OCI-LY7 (cell line): ENCODE measurements around the gene PKHD1.

Experiments used
- EZH2phosphoT487 ChIP-seq: fragments of 200-600 bp; sonication (generic); IDR thresholded peaks from 2 replicates; pipeline ENCODE4 v1.6.1; 2018; ENCODE audit warnings: low read depth, borderline replicate concordance, mild to moderate bottlenecking, mixed run types, antibody characterized with exemption, low read length, moderate library complexity, mixed read lengths
- TF ChIP-seq, protein P1 (sequence below): fragments of 200-600 bp; sonication (generic); conservative IDR thresholded peaks from 2 replicates; pipeline ENCODE4 v1.5.1; 2014; ENCODE audit warnings: mild to moderate bottlenecking, antibody characterized with exemption, low read length, moderate library complexity, mixed read lengths

DNA sequence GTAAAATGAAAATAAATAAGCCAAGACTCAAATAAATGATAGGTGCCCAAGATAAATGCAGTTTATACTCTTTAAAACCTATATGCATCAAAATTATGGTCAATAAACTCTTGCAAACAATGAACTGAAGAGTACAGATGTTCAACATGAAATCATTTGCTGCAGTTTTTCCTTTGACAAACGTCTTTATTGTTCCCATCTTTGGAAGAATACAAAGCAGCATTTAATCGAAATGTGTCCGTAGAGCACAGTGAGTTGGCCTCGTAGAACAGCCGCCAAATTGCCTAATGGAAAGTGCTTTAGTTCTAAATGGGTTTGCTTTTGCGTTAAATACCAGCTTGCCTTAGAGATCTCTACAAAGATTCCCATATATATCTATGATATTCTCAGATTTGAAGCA lies 447.4 kb downstream of the PKHD1 start:
- TF ChIP-seq, protein P1, sequence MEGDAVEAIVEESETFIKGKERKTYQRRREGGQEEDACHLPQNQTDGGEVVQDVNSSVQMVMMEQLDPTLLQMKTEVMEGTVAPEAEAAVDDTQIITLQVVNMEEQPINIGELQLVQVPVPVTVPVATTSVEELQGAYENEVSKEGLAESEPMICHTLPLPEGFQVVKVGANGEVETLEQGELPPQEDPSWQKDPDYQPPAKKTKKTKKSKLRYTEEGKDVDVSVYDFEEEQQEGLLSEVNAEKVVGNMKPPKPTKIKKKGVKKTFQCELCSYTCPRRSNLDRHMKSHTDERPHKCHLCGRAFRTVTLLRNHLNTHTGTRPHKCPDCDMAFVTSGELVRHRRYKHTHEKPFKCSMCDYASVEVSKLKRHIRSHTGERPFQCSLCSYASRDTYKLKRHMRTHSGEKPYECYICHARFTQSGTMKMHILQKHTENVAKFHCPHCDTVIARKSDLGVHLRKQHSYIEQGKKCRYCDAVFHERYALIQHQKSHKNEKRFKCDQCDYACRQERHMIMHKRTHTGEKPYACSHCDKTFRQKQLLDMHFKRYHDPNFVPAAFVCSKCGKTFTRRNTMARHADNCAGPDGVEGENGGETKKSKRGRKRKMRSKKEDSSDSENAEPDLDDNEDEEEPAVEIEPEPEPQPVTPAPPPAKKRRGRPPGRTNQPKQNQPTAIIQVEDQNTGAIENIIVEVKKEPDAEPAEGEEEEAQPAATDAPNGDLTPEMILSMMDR, result no peak
- TF ChIP-seq EZH2phosphoT487, result no peak
